ENCODE measurements around the gene COL4A1. TPM values are rescaled to one million over a fixed set of nuclear protein-coding genes. Genes with fewer than 3 reads are reported as not detected.
A peak's percentile ranks its signal among the peaks of the same experiment; 100 is the strongest.

COL4A1 gene
- polyA plus RNA-seq, 1 of the 3 experiments (the other 2 are of a cell fraction) = 30.3 TPM

GRCh38 chr13:110162866-110163658 lies 143.9 kb downstream of the COL4A1 start:
- POLR2A ChIA-PET = no interaction called here
- Histone ChIP-seq H3K36me3 (replicated peaks in 1 of 2; ENCODE audit: control insufficient read depth in 1 of 2, insufficient read depth in 2 of 2, low read length in 1 of 2) (peaks cover 29 to 79% of the 10 kb centered on the region in 2 experiments), H3K4me3 (ENCODE audit: low read depth in 2 of 2, low read length in 1 of 2) (no peak overlapping the region), H3K79me2 (ENCODE audit: insufficient read depth) (no peaks in the 10 kb centered on the region), H4K20me1 (ENCODE audit: insufficient read depth) (no peaks in the 10 kb centered on the region), H3K9ac (no peak overlapping the region), H3K9me2 (no peaks in the 10 kb centered on the region), H3F3A (replicated peaks; ENCODE audit: insufficient read depth) (peaks cover 13% of the 10 kb centered on the region), H2AFZ (ENCODE audit: low read depth) (no peak overlapping the region), H3K27ac (ENCODE audit: low read depth in 2 of 2, low read length in 1 of 2) (no peak overlapping the region), H3K4me1 (ENCODE audit: control insufficient read depth in 1 of 2, insufficient read depth in 2 of 2, low read depth in 1 of 2, low read length in 1 of 2) (peaks cover 0 to 22% of the 10 kb centered on the region in 2 experiments; a peak in 2 of 4 replicates), H3K4me2 (no peak overlapping the region), H3K27me3 (ENCODE audit: insufficient read depth) (no peaks in the 10 kb centered on the region), H3K9me3 (no peaks in the 10 kb centered on the region)
- WGBS (ENCODE audit: low lambda C conversion rate) = 89% methylated on average over 10 of the region's 11 CpGs
- no peak for TF ChIP-seq TAF1 (IDR thresholded peaks at IDR 0.05; ENCODE audit: borderline replicate concordance, low read depth, low read length)
- TF ChIP-seq EP300 (IDR thresholded peaks at IDR 0.05; ENCODE audit: borderline replicate concordance in 1 of 2, low read depth in 1 of 2, low read length in 1 of 2) = peak in 1 of 2 experiments; percentile 35; a peak in 1 of 4 replicates
- TF ChIP-seq JUND (IDR thresholded peaks at IDR 0.05) = no peak
- TF ChIP-seq EZH2phosphoT487 (IDR thresholded peaks at IDR 0.05; ENCODE audit: borderline replicate concordance, low read depth) = no peak
- no peak for TF ChIP-seq NRF1 (IDR thresholded peaks at IDR 0.05; ENCODE audit: low read depth, low read length)
- no peak for TF ChIP-seq RFX5 (IDR thresholded peaks at IDR 0.05; ENCODE audit: low read length)
- no peak for TF ChIP-seq TCF12 (IDR thresholded peaks at IDR 0.05)
- TF ChIP-seq MXI1 (IDR thresholded peaks at IDR 0.05; ENCODE audit: low read depth, low read length) = no peak; the same call in 1 of the 2 replicates
- 0 out of 2 replicates have a peak, but pooled peaks have one; percentile 9 for TF ChIP-seq RCOR1 (IDR thresholded peaks at IDR 0.05; ENCODE audit: low read length)
- TF ChIP-seq FOXM1 (IDR thresholded peaks at IDR 0.05; ENCODE audit: low read depth) = no peak
- no peak for TF ChIP-seq PBX3 (IDR thresholded peaks at IDR 0.05)
- no peak for TF ChIP-seq MEF2A (IDR thresholded peaks at IDR 0.05; ENCODE audit: borderline replicate concordance, low read depth)
- no peak for TF ChIP-seq CHD2 (IDR thresholded peaks at IDR 0.05; ENCODE audit: low read length, partially characterized antibody)
- no peak for TF ChIP-seq RAD21 (IDR thresholded peaks at IDR 0.05; ENCODE audit: low read length)
- CTCF ChIA-PET = interaction anchor here (1.2 kb wide), 1 partner anchor 9 kb away, joined by 4 read pairs; no protein-coding TSS in a partner anchor
- DNase-seq = peak; percentile 52

GRCh38 chr13:110162053-110162452 lies 144.9 kb downstream of the COL4A1 start:
- H3F3A ChIP-seq (replicated peaks; ENCODE audit: insufficient read depth) = peaks cover 16% of the 10 kb centered on the region
- H3K36me3 ChIP-seq (replicated peaks in 1 of 2; ENCODE audit: control insufficient read depth in 1 of 2, insufficient read depth in 2 of 2, low read length in 1 of 2) = peaks cover 31 to 79% of the 10 kb centered on the region in 2 experiments
- no peaks in the 10 kb centered on the region for H3K9me2 ChIP-seq
- DNase-seq = peak; percentile 45
- H3K9ac ChIP-seq = no peak overlapping the region
- H3K79me2 ChIP-seq (ENCODE audit: insufficient read depth) = no peaks in the 10 kb centered on the region
- H3K27me3 ChIP-seq (ENCODE audit: insufficient read depth) = no peaks in the 10 kb centered on the region
- TF ChIP-seq MEF2A (IDR thresholded peaks at IDR 0.05; ENCODE audit: borderline replicate concordance, low read depth) (no peak), EP300 (IDR thresholded peaks at IDR 0.05; ENCODE audit: borderline replicate concordance in 1 of 2, low read depth in 1 of 2, low read length in 1 of 2) (peak in 1 of 2 experiments; percentile 53; a peak in 1 of 4 replicates), REST (IDR thresholded peaks at IDR 0.05; ENCODE audit: low read depth, low read length) (no peak)
- H3K4me2 ChIP-seq = no peak overlapping the region
- H3K4me3 ChIP-seq (ENCODE audit: low read depth in 2 of 2, low read length in 1 of 2) = no peak overlapping the region
- POLR2A ChIA-PET = no interaction called here
- 79% methylated on average over 10 of the region's 11 CpGs for WGBS (ENCODE audit: low lambda C conversion rate)
- H4K20me1 ChIP-seq (ENCODE audit: insufficient read depth) = no peaks in the 10 kb centered on the region
- peak overlapping the region in 1 of 2 experiments; percentile 43; a peak in 2 of 4 replicates for H3K27ac ChIP-seq (ENCODE audit: low read depth in 2 of 2, low read length in 1 of 2)
- H3K4me1 ChIP-seq (ENCODE audit: control insufficient read depth in 1 of 2, insufficient read depth in 2 of 2, low read depth in 1 of 2, low read length in 1 of 2) = peaks cover 0 to 22% of the 10 kb centered on the region in 2 experiments; a peak in 2 of 4 replicates
- CTCF ChIA-PET = interaction anchor here (1.1 kb wide), 1 partner anchor 12 kb away, joined by 5 read pairs; no protein-coding TSS in a partner anchor
- no peaks in the 10 kb centered on the region for H3K9me3 ChIP-seq
- no peak overlapping the region for H2AFZ ChIP-seq (ENCODE audit: low read depth)
